Measurements from ENCODE around the gene ANTKMT. TPM values are rescaled to one million over a fixed set of nuclear protein-coding genes. Genes with fewer than 3 reads are reported as not detected.

The ANTKMT gene
- total and polyA plus RNA-seq, 2 of the 4 experiments (the other 2 are of a cell fraction), result 7.3 to 16.2 TPM

- Histone ChIP-seq H3K14ac (replicated peaks; ENCODE audit: low read depth, low read length) (no peak overlapping the region), H2BK120ac (ENCODE audit: low read depth, low read length) (no peak overlapping the region), H4K20me1 (ENCODE audit: insufficient read depth, low read length) (peaks cover 40% of the 10 kb centered on the region), H4K91ac (ENCODE audit: insufficient read depth, low read depth, low read length) (no peak overlapping the region), H4K5ac (ENCODE audit: low read depth, low read length) (no peak overlapping the region), H3K56ac (ENCODE audit: extremely low read depth, insufficient read depth, low read length) (no peak overlapping the region), H3K23ac (ENCODE audit: low read depth, low read length) (no peak overlapping the region), H2AFZ (replicated peaks; ENCODE audit: low read length, poor library complexity) (no peak overlapping the region), H4K8ac (ENCODE audit: low read depth in 2 of 2, low read length in 2 of 2) (no peak overlapping the region), H3K4me1 (ENCODE audit: control insufficient read depth, insufficient read depth, low read length) (peaks cover 20% of the 10 kb centered on the region), H2BK20ac (ENCODE audit: low read depth, low read length) (no peak overlapping the region), H3K9me1 (ENCODE audit: insufficient read depth, low read length) (peaks cover 15% of the 10 kb centered on the region), H3K4me2 (ENCODE audit: low read depth, low read length) (no peak overlapping the region), H3K27ac (ENCODE audit: insufficient read depth, low read length) (no peak overlapping the region), H3K9ac (ENCODE audit: low read depth, low read length) (no peak overlapping the region), H2BK15ac (ENCODE audit: low read depth, low read length) (no peak overlapping the region), H3K4me3 (ENCODE audit: insufficient read depth, low read depth, low read length) (no peak overlapping the region), H2AK5ac (ENCODE audit: low read depth, low read length) (no peak overlapping the region), H3K4ac (ENCODE audit: low read depth, low read length) (no peak overlapping the region), H2BK5ac (ENCODE audit: low read depth, low read length, poor library complexity, severe bottlenecking) (no peak overlapping the region), H3K27me3 (ENCODE audit: control insufficient read depth, insufficient read depth, low read length) (no peaks in the 10 kb centered on the region), H3K36me3 (ENCODE audit: control insufficient read depth, insufficient read depth, low read length) (peaks cover 29% of the 10 kb centered on the region), H3K18ac (ENCODE audit: low read depth, low read length) (no peak overlapping the region), H3K79me1 (ENCODE audit: low read depth in 1 of 2, low read length in 2 of 2) (peaks cover 9 to 35% of the 10 kb centered on the region in 2 experiments; a peak in 3 of 4 replicates), H2AK9ac (replicated peaks; ENCODE audit: low read depth, low read length, poor library complexity) (no peak overlapping the region), H3K9me3 (ENCODE audit: control insufficient read depth, insufficient read depth, low read length) (no peaks in the 10 kb centered on the region)
- intact Hi-C loops (cut with micrococcal nuclease), result no loop called here
- in situ Hi-C loops (cut with MboI; ENCODE audit: low sequenced_read_pairs), result no loop called here
- dilution Hi-C loops (cut with HindIII; ENCODE audit: low sequenced_read_pairs, unreplicated experiment), result no loop called here
- ATAC-seq (ENCODE audit: low read depth), result no peak
- WGBS, 2 experiments (ENCODE audit: extremely low coverage in 2 of 2, insufficient read length in 1 of 2), result 72% methylated on average over 20 of the region's 57 CpGs; no CpG with 5 or more reads in 1 of the 2 experiments
- CTCF ChIA-PET, result no interaction called here
- POLR2A ChIA-PET (ENCODE audit: unreplicated experiment), result no interaction called here
- no TSS peak for BruUV-seq (replicated peaks)
- no peak for DNase-seq
- TF ChIP-seq MXI1 (IDR thresholded peaks at IDR 0.05; ENCODE audit: borderline replicate concordance, low read depth, low read length) (no peak), RAD21 (IDR thresholded peaks at IDR 0.05; ENCODE audit: low read length) (no peak), RCOR1 (IDR thresholded peaks at IDR 0.05; ENCODE audit: insufficient replicate concordance, low read length) (no peak), POLR2A (IDR thresholded peaks at IDR 0.05; ENCODE audit: low read depth, low read length) (no peak), BHLHE40 (IDR thresholded peaks at IDR 0.05; ENCODE audit: low read depth, low read length) (no peak), FOS (IDR thresholded peaks at IDR 0.05; ENCODE audit: low read depth, low read length) (no peak), SMC3 (IDR thresholded peaks at IDR 0.05; ENCODE audit: low read depth, low read length) (no peak), RFX5 (IDR thresholded peaks at IDR 0.05; ENCODE audit: low read depth, low read length) (no peak), NFE2L2 (IDR thresholded peaks at IDR 0.05; ENCODE audit: low read depth, low read length) (no peak), CTCF (conservative IDR thresholded peaks at IDR 0.05; ENCODE audit: low read depth, low read length) (no peak), MAZ (IDR thresholded peaks at IDR 0.05; ENCODE audit: borderline replicate concordance, low read depth, low read length) (no peak), ELK1 (IDR thresholded peaks at IDR 0.05; ENCODE audit: borderline replicate concordance, low read depth, low read length) (no peak), CEBPB (IDR thresholded peaks at IDR 0.05; ENCODE audit: low read depth, low read length) (no peak), USF2 (IDR thresholded peaks at IDR 0.05; ENCODE audit: low read depth, low read length) (no peak), MAFK (IDR thresholded peaks at IDR 0.05; ENCODE audit: low read depth, low read length) (no peak)
Measured at GRCh38 chr16:677316-678190, 43.4 kb upstream of the ANTKMT start.

Measured in IMR-90 (cell line).